ENCODE results near the gene ULK4. TPM values are rescaled to one million over a fixed set of nuclear protein-coding genes. Genes with fewer than 3 reads are reported as not detected.

ULK4 gene
- total RNA-seq, 2 donors from 2014 or later = 28.7 to 38.4 TPM

- ATAC-seq (ENCODE audit: insufficient number of reproducible peaks, low FRiP score, low read depth) (no peak), DNase-seq (ENCODE audit: low spot score) (no peak)
- TF ChIP-seq CTCF (IDR thresholded peaks at IDR 0.05) = no peak
- Histone ChIP-seq H3K27me3 (replicated peaks; ENCODE audit: insufficient read depth) (no peaks in the 10 kb centered on the region), H3K9me3 (no peaks in the 10 kb centered on the region), H3K4me1 (ENCODE audit: control insufficient read depth in 1 of 2, low read depth in 2 of 2) (peaks cover 0 to 21% of the 10 kb centered on the region in 2 donors), H3K36me3 (peaks cover 11% of the 10 kb centered on the region), H3K4me3 (no peak overlapping the region), H3K27ac (no peak overlapping the region)
Measured at GRCh38 chr3:41244620-41245336, 717.1 kb downstream of the ULK4 start.

GRCh38 chr3:41243183-41243582, 718.7 kb downstream of the ULK4 start:
- no peaks in the 10 kb centered on the region for H3K27me3 ChIP-seq (replicated peaks; ENCODE audit: insufficient read depth)
- peaks cover 19% of the 10 kb centered on the region for H3K36me3 ChIP-seq
- H3K27ac ChIP-seq = no peak overlapping the region
- no peak overlapping the region for H3K4me3 ChIP-seq
- peaks cover 1 to 25% of the 10 kb centered on the region in 2 donors for H3K4me1 ChIP-seq (ENCODE audit: control insufficient read depth in 1 of 2, low read depth in 2 of 2)
- DNase-seq (ENCODE audit: low spot score) (no peak), ATAC-seq (ENCODE audit: insufficient number of reproducible peaks, low FRiP score, low read depth) (no peak)
- no peaks in the 10 kb centered on the region for H3K9me3 ChIP-seq
- no peak for TF ChIP-seq CTCF (IDR thresholded peaks at IDR 0.05)

- ATAC-seq (ENCODE audit: insufficient number of reproducible peaks, low FRiP score, low read depth) (no peak), DNase-seq (ENCODE audit: low spot score) (no peak)
- H3K4me1 ChIP-seq (ENCODE audit: control insufficient read depth in 1 of 2, low read depth in 2 of 2) = peaks cover 5 to 13% of the 10 kb centered on the region in 2 donors
- H3K36me3 ChIP-seq = peaks cover 27% of the 10 kb centered on the region
- H3K4me3 ChIP-seq = no peak overlapping the region
- H3K9me3 ChIP-seq = no peaks in the 10 kb centered on the region
- no peak for TF ChIP-seq CTCF (IDR thresholded peaks at IDR 0.05)
- no peak overlapping the region for H3K27ac ChIP-seq
- H3K27me3 ChIP-seq (replicated peaks; ENCODE audit: insufficient read depth) = no peaks in the 10 kb centered on the region
Measured at GRCh38 chr3:41241800-41242571, 719.9 kb downstream of the ULK4 start.

- Histone ChIP-seq H3K9me3 (no peaks in the 10 kb centered on the region), H3K27me3 (replicated peaks; ENCODE audit: insufficient read depth) (no peaks in the 10 kb centered on the region), H3K36me3 (peaks cover 35% of the 10 kb centered on the region), H3K4me1 (ENCODE audit: control insufficient read depth in 1 of 2, low read depth in 2 of 2) (peaks cover 5% of the 10 kb centered on the region in 2 donors), H3K4me3 (no peak overlapping the region), H3K27ac (no peak overlapping the region)
- no peak for ATAC-seq (ENCODE audit: insufficient number of reproducible peaks, low FRiP score, low read depth)
- no peak for TF ChIP-seq CTCF (IDR thresholded peaks at IDR 0.05)
- no peak for DNase-seq (ENCODE audit: low spot score)
Measured at GRCh38 chr3:41241161-41241560, 720.7 kb downstream of the ULK4 start.

GRCh38 chr3:41239587-41239986, 722.3 kb downstream of the ULK4 start:
- Histone ChIP-seq H3K36me3 (peaks cover 38% of the 10 kb centered on the region), H3K27ac (no peak overlapping the region), H3K4me3 (no peak overlapping the region), H3K4me1 (ENCODE audit: control insufficient read depth in 1 of 2, low read depth in 2 of 2) (peaks cover 6 to 16% of the 10 kb centered on the region in 2 donors), H3K27me3 (replicated peaks; ENCODE audit: insufficient read depth) (no peaks in the 10 kb centered on the region), H3K9me3 (no peaks in the 10 kb centered on the region)
- no peak for TF ChIP-seq CTCF (IDR thresholded peaks at IDR 0.05)
- ATAC-seq (ENCODE audit: insufficient number of reproducible peaks, low FRiP score, low read depth) = no peak
- no peak for DNase-seq (ENCODE audit: low spot score)
